Esophagus mucosa (tissue), 1 donor: ENCODE data around the gene GORASP2. TPM values are rescaled to one million over a fixed set of nuclear protein-coding genes. Genes with fewer than 3 reads are reported as not detected.
A peak's percentile ranks its signal among the peaks of the same experiment; 100 is the strongest.

Experiments used
- ATAC-seq: fragments of 200-7000 bp; cut with Tn5 transposase; one replicate; pipeline ENCODE4 v1.9.1; 2020
- total RNA-seq: library from RNA; stranded (reverse); gene quantifications from one replicate; pipeline ENCODE4 v1.2.4, GENCODE V29; 2023
- donor health status: DM: yes; HTN: yes; CAD: no.

GORASP2 gene
- total RNA-seq, 1 donor from 2014 or later, result 60.8 TPM

GRCh38 chr2:170923799-170924198 lies 5.3 kb upstream of the GORASP2 start:
- no peak for ATAC-seq

- ATAC-seq, result no peak
Observed at GRCh38 chr2:170924969-170925368, 4.1 kb upstream of the GORASP2 start.

GRCh38 chr2:170925923-170926322 lies 3.1 kb upstream of the GORASP2 start:
- ATAC-seq, result no peak

GRCh38 chr2:170926743-170927297 lies 2.2 kb upstream of the GORASP2 start:
- ATAC-seq, result no peak

GRCh38 chr2:170928036-170928823 lies 823 bp upstream of the GORASP2 start:
- ATAC-seq, result no peak

GRCh38 chr2:170929686-170930050 lies 615 bp downstream of the GORASP2 start:
- ATAC-seq, result peak; percentile 31

- ATAC-seq, result peak; percentile 52
Observed at GRCh38 chr2:170930131-170930990, 1.3 kb downstream of the GORASP2 start.

- ATAC-seq, result no peak
Observed at GRCh38 chr2:170930991-170931266, 1.9 kb downstream of the GORASP2 start.

GRCh38 chr2:170932166-170932565 lies 3.1 kb downstream of the GORASP2 start:
- no peak for ATAC-seq

GRCh38 chr2:170932948-170933347 lies 3.9 kb downstream of the GORASP2 start:
- no peak for ATAC-seq

GRCh38 chr2:170937709-170938379 lies 8.8 kb downstream of the GORASP2 start:
- ATAC-seq, result no peak

GRCh38 chr2:170940066-170940465 lies 11.0 kb downstream of the GORASP2 start:
- ATAC-seq, result no peak

GRCh38 chr2:170942615-170943014 lies 13.6 kb downstream of the GORASP2 start:
- no peak for ATAC-seq

- no peak for ATAC-seq
Observed at GRCh38 chr2:170943041-170943440, 14.0 kb downstream of the GORASP2 start.

GRCh38 chr2:170943596-170943995 lies 14.5 kb downstream of the GORASP2 start:
- ATAC-seq, result no peak

- no peak for ATAC-seq
Observed at GRCh38 chr2:170944545-170944944, 15.5 kb downstream of the GORASP2 start.

GRCh38 chr2:170949415-170949814 lies 20.4 kb downstream of the GORASP2 start:
- no peak for ATAC-seq

- ATAC-seq, result no peak
Observed at GRCh38 chr2:170950221-170950761, 21.2 kb downstream of the GORASP2 start.

- ATAC-seq, result no peak
Observed at GRCh38 chr2:170953941-170954340, 24.9 kb downstream of the GORASP2 start.

- ATAC-seq, result no peak
Observed at GRCh38 chr2:170963386-170963785, 34.3 kb downstream of the GORASP2 start.

GRCh38 chr2:170965446-170966225 lies 36.6 kb downstream of the GORASP2 start:
- ATAC-seq, result peak; percentile 67
